GM12872 (cell line): ENCODE data around the gene GH2.
"Not testable (repeated sequence)": the region's sequence is repeated elsewhere in the genome, so short reads cannot be mapped to it uniquely, and the experiment has no call there.

Experiments
- TF ChIP-seq, protein P1 (sequence below): IDR thresholded peaks from 3 replicates; pipeline ENCODE4 v1.5.1; 2011; ENCODE audit warnings: low read depth, mild to moderate bottlenecking, low read length, moderate library complexity; ENCODE audit not compliant: insufficient read depth

The GH2 gene

DNA sequence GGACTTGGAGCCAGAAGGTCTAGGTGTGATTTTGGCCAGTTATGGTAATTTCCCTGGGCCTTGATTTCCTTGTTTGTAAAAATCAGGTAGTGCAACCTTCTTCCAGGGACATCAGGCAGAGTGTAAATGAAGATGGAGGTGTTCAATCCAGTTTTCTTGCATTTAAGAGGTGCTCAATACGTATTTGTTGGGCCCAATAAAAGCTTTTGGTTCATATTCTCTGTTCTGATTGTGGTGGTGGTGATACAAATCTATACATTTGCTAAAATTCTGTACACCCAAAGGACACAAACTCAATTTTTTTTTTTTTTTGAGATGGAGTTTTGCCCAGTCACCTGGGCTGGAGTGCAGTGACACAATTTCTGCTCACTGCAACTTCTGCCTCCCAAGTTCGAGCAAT is 44.4 kb upstream of the GH2 start:
- TF ChIP-seq, protein P1, sequence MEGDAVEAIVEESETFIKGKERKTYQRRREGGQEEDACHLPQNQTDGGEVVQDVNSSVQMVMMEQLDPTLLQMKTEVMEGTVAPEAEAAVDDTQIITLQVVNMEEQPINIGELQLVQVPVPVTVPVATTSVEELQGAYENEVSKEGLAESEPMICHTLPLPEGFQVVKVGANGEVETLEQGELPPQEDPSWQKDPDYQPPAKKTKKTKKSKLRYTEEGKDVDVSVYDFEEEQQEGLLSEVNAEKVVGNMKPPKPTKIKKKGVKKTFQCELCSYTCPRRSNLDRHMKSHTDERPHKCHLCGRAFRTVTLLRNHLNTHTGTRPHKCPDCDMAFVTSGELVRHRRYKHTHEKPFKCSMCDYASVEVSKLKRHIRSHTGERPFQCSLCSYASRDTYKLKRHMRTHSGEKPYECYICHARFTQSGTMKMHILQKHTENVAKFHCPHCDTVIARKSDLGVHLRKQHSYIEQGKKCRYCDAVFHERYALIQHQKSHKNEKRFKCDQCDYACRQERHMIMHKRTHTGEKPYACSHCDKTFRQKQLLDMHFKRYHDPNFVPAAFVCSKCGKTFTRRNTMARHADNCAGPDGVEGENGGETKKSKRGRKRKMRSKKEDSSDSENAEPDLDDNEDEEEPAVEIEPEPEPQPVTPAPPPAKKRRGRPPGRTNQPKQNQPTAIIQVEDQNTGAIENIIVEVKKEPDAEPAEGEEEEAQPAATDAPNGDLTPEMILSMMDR = no peak

DNA sequence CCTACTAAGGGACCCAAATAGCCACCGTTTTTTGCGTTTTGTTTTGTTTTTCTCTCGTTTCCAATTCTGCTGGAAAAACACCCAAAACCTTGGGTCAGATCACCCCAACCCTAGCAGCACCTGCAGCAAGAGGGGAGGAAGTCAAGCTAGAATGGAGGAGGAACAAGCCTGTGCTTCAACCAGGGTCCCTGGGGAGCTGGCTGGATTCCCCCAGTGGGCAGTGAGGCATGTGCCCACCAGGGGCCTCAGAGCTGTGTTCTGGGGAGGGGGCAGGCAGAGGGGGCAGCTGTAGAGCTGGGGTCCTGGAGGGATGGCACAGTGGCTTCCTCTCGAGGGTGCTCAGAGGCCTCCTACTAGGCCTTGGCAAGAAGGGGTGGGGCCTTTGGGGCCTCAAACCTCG is 43.9 kb upstream of the GH2 start:
- TF ChIP-seq, protein P1 = 0 out of 3 replicates have a peak, but pooled peaks have one; percentile 15

GRCh38 chr17:63919311-63919723 is 37.6 kb upstream of the GH2 start:
- TF ChIP-seq, protein P1 = peak; percentile 99

DNA sequence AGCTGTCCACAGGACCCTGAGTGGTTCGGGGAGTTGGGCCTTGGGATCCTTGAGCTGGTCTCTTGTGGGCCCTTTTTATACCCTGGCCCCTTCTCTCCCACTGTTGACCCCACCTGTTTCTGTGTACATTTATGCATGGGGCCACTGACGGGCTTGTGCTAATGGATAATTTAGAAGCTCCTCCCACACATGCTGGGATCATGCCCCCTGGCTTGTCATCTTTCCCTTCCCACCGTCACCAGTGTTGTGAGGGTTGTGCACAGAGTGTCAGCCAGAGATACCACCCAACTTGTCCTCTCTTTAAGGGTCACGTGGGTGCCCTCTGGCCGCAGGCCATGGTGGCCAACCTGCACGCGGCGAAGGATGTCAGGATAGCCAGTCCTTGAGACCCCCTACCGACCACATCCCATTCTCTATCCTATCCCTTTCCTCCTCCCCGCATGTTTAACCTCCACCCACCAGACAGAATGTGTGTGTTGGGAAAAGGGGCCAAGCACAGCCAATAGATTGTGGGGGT is 37.1 kb upstream of the GH2 start, which contains the start of gene GH1:
Gene GH1 (minus strand): TSS at position 51 of the 517 bp plus-strand sequence. CDS start 63 bp downstream, outside the sequence.
- TF ChIP-seq, protein P1 = not testable (repeated sequence)

GRCh38 chr17:63918305-63918704 is 36.6 kb upstream of the GH2 start:
- TF ChIP-seq, protein P1 = no peak

DNA sequence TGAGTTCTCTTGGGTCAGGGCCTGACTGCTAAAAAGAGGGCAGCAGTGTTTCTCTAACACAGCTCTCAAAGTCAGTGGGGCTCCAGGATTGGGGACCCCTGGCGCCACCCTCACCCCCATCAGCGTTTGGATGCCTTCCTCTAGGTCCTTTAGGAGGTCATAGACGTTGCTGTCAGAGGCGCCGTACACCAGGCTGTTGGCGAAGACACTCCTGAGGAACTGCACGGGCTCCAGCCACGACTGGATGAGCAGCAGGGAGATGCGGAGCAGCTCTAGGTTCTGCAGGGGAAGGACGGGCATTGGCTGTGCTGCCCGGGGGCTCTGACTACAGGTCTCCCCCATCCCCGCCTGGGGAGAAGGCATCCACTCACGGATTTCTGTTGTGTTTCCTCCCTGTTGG is 35.9 kb upstream of the GH2 start:
- TF ChIP-seq, protein P1 = no peak

GRCh38 chr17:63916566-63917185 is 34.9 kb upstream of the GH2 start:
- TF ChIP-seq, protein P1 = no peak
